ENCODE measurements around the gene NAPEPLD.
"Not testable (repeated sequence)": the region's sequence is repeated elsewhere in the genome, so short reads cannot be mapped to it uniquely, and the experiment has no call there.

GRCh38 chr7:103163087-103163825 lies 14.4 kb upstream of the NAPEPLD start:
- not testable (repeated sequence) for TF ChIP-seq EZH2 (IDR thresholded peaks at IDR 0.05; ENCODE audit: low read length); CTCF (optimal IDR thresholded peaks at IDR 0.05 in 1 of 3, IDR thresholded peaks at IDR 0.05 in 1 of 3, conservative IDR thresholded peaks at IDR 0.05 in 1 of 3; ENCODE audit: extremely low read depth in 1 of 3, insufficient read depth in 2 of 3, low read length in 3 of 3)
